ENCODE data around the gene C9orf153.

Gene C9orf153

GRCh38 chr9:86263876-86264275 is 4.4 kb upstream of the C9orf153 start:
- no peak for TF ChIP-seq CTCF (IDR thresholded peaks at IDR 0.05; ENCODE audit: low read depth, low read length)
- no peak for DNase-seq (ENCODE audit: extremely low read depth, low read depth)

GRCh38 chr9:86262492-86262891 is 3.0 kb upstream of the C9orf153 start:
- DNase-seq (ENCODE audit: extremely low read depth, low read depth): no peak
- TF ChIP-seq CTCF (IDR thresholded peaks at IDR 0.05; ENCODE audit: low read depth, low read length): no peak

GRCh38 chr9:86257391-86257790 is 2.1 kb downstream of the C9orf153 start:
- no peak for TF ChIP-seq CTCF (IDR thresholded peaks at IDR 0.05; ENCODE audit: low read depth, low read length)
- no peak for DNase-seq (ENCODE audit: extremely low read depth, low read depth)

GRCh38 chr9:86256653-86257052 is 2.8 kb downstream of the C9orf153 start:
- DNase-seq (ENCODE audit: extremely low read depth, low read depth): no peak
- TF ChIP-seq CTCF (IDR thresholded peaks at IDR 0.05; ENCODE audit: low read depth, low read length): no peak

- no peak for DNase-seq (ENCODE audit: extremely low read depth, low read depth)
- no peak for TF ChIP-seq CTCF (IDR thresholded peaks at IDR 0.05; ENCODE audit: low read depth, low read length)
Measured at GRCh38 chr9:86253577-86253976, 5.9 kb downstream of the C9orf153 start.

GRCh38 chr9:86252870-86253269 is 6.6 kb downstream of the C9orf153 start:
- no peak for DNase-seq (ENCODE audit: extremely low read depth, low read depth)
- no peak for TF ChIP-seq CTCF (IDR thresholded peaks at IDR 0.05; ENCODE audit: low read depth, low read length)

- TF ChIP-seq CTCF (IDR thresholded peaks at IDR 0.05; ENCODE audit: low read depth, low read length): no peak
- no peak for DNase-seq (ENCODE audit: extremely low read depth, low read depth)
Measured at GRCh38 chr9:86250123-86250522, 9.3 kb downstream of the C9orf153 start.
